AG20443 (cell line): ENCODE measurements around the gene PARP4.
"Not testable (repeated sequence)": the region's sequence is repeated elsewhere in the genome, so short reads cannot be mapped to it uniquely, and the experiment has no call there.

Source experiments
- DNase-seq: peaks from one replicate; pipeline ENCODE4 v3.0.0; 2012; ENCODE audit warnings: low spot score, mixed read lengths

The PARP4 gene

GRCh38 chr13:24512197-24512907, at the start of gene PARP4:
TSS of gene PARP4 (minus strand) at chr13:24512778. CDS start at chr13:24503776, 9,002 bp downstream.
- peak; percentile 93 for DNase-seq

- not testable (repeated sequence) for DNase-seq
These were observed 48.1 kb upstream of the PARP4 start for GRCh38 chr13:24560579-24561187.

- DNase-seq, result not testable (repeated sequence)
These were observed 47.0 kb upstream of the PARP4 start for GRCh38 chr13:24559431-24560218.

- DNase-seq, result no peak
These were observed 44.5 kb upstream of the PARP4 start for GRCh38 chr13:24557081-24557480.

GRCh38 chr13:24553892-24554291, 41.3 kb upstream of the PARP4 start:
- not testable (repeated sequence) for DNase-seq

DNA sequence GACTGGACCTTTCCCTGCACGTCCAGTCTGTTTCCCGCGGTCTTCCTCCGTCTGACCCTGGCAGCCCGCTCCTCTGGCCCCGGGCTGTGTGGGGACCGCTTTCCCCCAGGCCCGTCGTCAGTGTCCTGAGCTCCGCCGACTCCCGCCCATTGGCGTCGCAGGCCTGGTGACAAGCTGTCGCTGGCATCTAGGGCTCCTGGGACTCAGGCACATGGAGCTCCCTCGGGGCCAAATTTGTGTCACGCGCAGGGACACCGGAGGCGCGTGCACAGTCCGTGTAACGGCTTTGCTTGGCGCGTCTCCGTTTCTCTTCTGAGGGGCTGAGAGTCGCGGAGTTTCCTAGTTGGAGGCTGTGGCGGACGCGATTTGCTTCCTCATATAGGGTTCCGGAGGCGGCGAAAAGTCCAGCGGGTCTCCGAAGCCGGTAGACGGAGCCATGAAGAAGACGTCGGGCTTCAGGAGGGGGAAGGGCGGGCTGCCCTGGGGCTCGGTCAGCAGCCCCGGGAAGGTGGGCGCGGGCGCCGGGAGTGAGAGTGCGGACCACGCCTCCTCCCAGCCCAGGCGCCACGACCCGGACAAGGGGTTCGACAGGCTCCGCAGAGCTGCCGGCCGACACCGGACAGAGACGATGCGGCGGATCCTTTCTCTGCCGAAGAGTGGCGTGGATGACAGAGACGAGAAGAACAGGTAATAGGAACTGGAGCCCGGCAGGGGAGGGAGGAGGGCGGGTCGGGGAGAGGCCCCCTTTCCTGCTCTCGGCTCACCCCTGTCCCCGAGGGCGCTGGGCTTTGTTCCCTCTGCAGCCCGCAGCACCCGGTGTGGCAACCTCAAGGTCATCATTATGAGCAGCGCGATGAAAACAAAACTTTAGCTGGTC, 29.1 kb upstream of the PARP4 start:
- DNase-seq, result peak; percentile 14

DNA sequence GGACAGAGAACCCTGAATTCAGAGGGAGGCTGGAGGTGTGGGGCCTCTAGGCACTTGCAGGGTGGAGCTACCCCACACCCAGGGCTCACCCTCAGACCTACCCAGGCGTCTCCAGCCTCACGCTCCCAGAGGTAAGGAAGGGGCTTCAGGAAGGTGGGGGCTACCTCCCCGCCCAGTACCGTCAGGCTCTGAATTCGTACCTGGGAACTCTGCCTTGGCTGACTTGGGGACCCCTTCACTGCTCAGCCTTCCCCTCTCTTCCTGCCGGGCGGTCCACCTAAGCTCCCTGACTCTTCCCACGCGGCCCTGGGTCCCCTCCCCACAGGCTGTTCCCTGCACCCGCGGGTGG, 28.5 kb upstream of the PARP4 start:
- DNase-seq, result no peak

- DNase-seq, result peak; percentile 26
These were observed 27.9 kb upstream of the PARP4 start for GRCh38 chr13:24540236-24541126.

GRCh38 chr13:24539500-24540165, 27.1 kb upstream of the PARP4 start:
- no peak for DNase-seq

DNA sequence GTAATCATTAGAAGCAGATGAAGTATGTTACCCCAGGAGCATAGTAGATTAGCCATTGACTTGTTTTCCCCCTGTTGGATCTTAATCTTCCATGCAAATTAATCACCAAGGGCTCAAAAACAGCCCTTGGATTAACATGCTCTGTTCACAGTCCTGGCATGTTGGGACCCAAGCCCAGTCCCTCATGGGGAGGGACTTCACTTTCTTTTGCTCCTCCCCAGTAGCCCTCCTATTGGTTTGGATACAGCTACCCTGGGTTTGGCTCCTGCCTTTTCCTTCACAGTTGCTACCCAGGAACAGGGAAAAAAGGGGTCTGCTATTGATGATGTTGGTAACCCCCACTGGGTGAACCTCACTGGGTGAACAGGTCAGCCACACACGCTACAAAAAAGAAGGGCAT, 16.9 kb upstream of the PARP4 start:
- no peak for DNase-seq

DNA sequence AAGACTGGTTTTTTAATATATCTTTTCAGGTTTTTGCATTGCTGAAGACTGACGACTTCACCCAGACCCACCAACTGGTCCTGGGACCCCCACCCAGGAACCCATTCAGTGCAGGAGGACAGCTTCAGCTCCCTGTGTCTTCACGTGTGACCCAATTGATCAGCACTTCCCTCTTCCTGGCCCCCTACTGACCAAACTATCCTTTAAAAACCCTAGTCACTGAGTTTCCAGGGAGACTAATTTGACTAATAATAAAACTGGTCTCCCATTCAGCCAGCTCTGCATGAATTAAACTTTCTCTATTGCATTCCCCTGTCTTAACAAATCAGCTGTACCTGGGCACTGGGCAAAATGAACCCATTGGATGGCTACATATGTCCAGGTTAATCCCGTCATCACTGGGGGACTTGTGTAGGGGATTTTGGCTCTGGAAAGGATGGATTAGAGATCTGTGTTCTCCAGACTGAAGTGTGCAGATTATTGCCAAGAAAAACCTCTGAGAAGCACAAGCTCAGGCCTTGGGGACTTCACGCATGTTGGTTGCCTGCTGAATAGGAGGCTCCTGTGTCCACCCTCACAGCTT, 16.3 kb upstream of the PARP4 start:
- peak; percentile 2 for DNase-seq

DNA sequence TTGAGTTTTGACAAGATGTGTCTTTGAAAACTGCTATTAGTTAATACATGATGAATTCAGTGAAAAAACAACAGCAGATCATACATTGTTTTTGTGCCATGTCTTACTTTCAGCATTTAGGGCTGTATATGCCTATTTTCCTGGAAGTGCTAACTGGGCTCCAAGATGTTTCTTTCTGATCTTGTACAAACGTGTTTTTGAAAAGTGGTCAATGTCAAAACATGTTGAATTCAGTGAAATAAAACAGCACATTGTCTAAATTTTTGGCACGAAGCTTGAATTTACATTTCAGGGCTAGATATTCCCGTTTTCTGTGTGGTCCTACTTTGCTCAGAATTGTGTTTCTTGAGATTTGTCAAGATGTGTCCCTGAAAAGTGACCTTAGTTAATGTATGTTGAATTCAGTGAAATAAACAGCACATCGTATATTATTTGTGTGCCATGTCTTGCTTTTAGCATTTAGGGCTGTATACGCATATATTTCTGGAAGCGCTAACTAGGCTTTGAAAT, 14.7 kb upstream of the PARP4 start:
- DNase-seq, result no peak

DNA sequence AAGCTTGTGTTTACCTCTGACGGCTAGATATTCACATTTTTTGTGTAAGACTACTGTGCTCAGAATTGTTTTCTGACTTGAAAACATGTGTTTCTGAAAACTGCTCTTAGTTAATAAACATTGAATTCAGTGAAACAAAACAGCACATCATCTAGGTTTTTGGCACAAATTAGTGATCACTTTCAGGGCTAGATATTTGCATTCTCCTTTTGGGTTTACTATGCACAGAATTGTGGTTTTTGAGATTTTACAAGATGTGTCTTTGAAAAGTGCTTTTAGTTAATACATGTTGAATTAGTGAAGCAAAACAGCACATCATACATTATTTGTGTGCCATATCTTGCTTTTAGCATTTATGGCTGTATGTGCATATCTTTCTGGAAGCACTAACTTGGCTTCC, 8.2 kb upstream of the PARP4 start:
- no peak for DNase-seq

GRCh38 chr13:24516919-24517318, 4.3 kb upstream of the PARP4 start:
- DNase-seq, result no peak

GRCh38 chr13:24512908-24513213, 283 bp upstream of the PARP4 start:
- no peak for DNase-seq

DNA sequence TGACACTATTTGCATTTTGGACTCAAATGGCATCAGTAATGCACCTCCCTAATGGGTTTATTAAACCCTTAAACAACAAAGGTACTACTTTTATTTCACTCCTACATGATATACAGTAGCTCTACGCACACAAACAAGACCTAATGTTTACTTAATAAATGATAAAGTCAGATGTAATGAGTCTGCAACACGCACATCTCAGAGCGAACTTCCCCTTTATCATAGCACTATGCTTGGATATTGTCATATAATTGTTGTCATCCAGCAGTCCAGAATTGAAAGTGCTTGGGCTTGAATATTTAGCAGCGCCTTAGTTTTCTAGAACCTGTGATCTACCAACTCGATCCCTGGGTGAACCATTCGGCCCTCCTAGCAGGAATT, 772 bp downstream of the PARP4 start:
- no peak for DNase-seq

DNA sequence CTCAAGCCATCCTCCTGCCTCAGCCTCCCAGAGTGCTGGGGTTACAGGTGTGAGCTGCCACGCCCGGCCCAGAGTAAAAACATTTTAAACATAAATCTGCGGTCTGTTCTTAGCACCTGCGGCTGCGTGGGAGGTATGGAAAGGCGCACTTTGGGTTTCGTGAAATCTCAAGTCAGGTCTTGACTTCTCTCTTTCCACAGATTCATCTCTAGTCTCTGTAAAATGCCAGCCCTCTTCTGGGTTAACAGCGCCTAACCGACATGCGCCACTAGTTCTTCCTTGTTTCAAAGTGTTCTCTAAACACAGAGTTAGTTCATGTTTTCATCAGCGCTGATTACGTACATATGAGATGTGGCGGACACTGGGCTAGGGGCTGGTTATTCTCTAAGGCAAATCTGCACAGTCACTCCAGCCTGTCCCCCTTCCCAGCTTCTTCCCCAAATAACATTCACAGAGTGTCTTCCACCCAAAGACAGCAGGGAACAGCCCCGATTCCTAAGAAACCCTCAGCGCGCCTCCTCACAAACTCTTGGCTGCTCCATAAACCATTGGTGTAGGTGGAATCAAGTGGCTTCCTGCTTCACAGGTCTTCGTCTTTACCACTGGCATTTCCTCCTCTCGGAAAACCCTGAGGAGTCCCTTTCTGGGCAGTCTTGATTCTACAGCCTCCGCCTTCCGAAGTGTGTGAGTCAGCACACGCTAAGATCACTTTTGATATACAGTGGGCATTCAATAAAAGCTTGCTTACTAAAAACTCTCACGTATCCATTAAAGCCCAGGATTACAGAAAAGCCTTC, 1.4 kb downstream of the PARP4 start:
- peak; percentile 73 for DNase-seq

GRCh38 chr13:24506698-24507335, 5.8 kb downstream of the PARP4 start:
- no peak for DNase-seq

DNA sequence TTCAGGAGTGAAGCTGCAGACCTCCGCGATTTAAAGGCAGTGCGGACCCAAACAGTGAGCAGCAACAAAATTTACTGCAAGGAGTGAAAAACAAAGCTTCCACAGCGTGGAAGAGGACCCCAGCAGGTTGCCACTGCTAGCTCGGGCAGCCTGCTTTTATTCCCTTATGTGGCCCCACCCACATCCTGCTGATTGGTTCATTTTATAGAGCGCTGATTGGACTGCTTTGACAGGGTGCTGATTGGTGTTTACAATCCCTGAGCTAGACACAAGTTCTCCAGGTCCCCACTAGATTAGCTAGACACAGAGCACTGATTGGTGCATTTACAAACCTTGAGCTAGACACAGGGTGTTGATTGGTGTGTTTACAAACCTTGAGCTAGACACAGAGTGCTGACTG, 6.3 kb downstream of the PARP4 start:
- DNase-seq, result not testable (repeated sequence)
